Iris pigment epithelial cell (primary cell): ENCODE measurements around the gene MCF2L2.
"Not testable (repeated sequence)": the region's sequence is repeated elsewhere in the genome, so short reads cannot be mapped to it uniquely, and the experiment has no call there.

Source experiments
- DNase-seq: peaks from one replicate; pipeline ENCODE4 v3.0.0-alpha.2; 2011; ENCODE audit warnings: low read depth

Gene MCF2L2

GRCh38 chr3:183203670-183204069 is 224.7 kb downstream of the MCF2L2 start:
- no peak for DNase-seq

GRCh38 chr3:183202004-183202722 is 226.3 kb downstream of the MCF2L2 start:
- no peak for DNase-seq

GRCh38 chr3:183198939-183199338 is 229.5 kb downstream of the MCF2L2 start:
- DNase-seq, result no peak

GRCh38 chr3:183197734-183198133 is 230.7 kb downstream of the MCF2L2 start:
- no peak for DNase-seq

GRCh38 chr3:183195266-183195665 is 233.2 kb downstream of the MCF2L2 start:
- DNase-seq, result no peak

- DNase-seq, result peak; percentile 23
These were observed 234.4 kb downstream of the MCF2L2 start for GRCh38 chr3:183193762-183194689.

GRCh38 chr3:183192650-183193300 is 235.6 kb downstream of the MCF2L2 start:
- peak; percentile 35 for DNase-seq

GRCh38 chr3:183189641-183190040 is 238.8 kb downstream of the MCF2L2 start:
- DNase-seq, result no peak

- DNase-seq, result peak; percentile 34
These were observed 239.4 kb downstream of the MCF2L2 start for GRCh38 chr3:183188895-183189462.

- peak; percentile 81 for DNase-seq
These were observed 242.7 kb downstream of the MCF2L2 start for GRCh38 chr3:183185696-183186095.

GRCh38 chr3:183182732-183183610 is 245.4 kb downstream of the MCF2L2 start:
- no peak for DNase-seq

- no peak for DNase-seq
These were observed 246.3 kb downstream of the MCF2L2 start for GRCh38 chr3:183182073-183182472.

GRCh38 chr3:183181606-183182005 is 246.8 kb downstream of the MCF2L2 start:
- DNase-seq, result no peak

GRCh38 chr3:183180784-183181295 is 247.6 kb downstream of the MCF2L2 start:
- no peak for DNase-seq

GRCh38 chr3:183180110-183180783 is 248.2 kb downstream of the MCF2L2 start:
- no peak for DNase-seq

GRCh38 chr3:183179550-183179908 is 248.9 kb downstream of the MCF2L2 start:
- DNase-seq, result not testable (repeated sequence)

GRCh38 chr3:183178833-183179549 is 249.4 kb downstream of the MCF2L2 start:
- peak; percentile 55 for DNase-seq

GRCh38 chr3:183178512-183178832 is 249.9 kb downstream of the MCF2L2 start:
- DNase-seq, result no peak

GRCh38 chr3:183172051-183172639 is 256.3 kb downstream of the MCF2L2 start:
- no peak for DNase-seq

- DNase-seq, result not testable (repeated sequence)
These were observed 260.4 kb downstream of the MCF2L2 start for GRCh38 chr3:183167975-183168374.
